D721Med (cell line): Measurements from ENCODE around the gene TECTB.

Experiments used
- DNase-seq: peaks from one replicate; pipeline ENCODE4 v3.0.0; 2011; ENCODE audit warnings: low spot score; ENCODE audit not compliant: insufficient read length
- FAIRE-seq: peaks from 2 replicates; lab custom pipeline; 2011; peaks lifted over from hg19 to GRCh38; lab: Jason Lieb, UNC
- TF ChIP-seq, protein P1 (sequence below): IDR thresholded peaks from 2 replicates; pipeline ENCODE4 v1.5.1; 2012; ENCODE audit warnings: mild to moderate bottlenecking, control low read depth; ENCODE audit not compliant: insufficient read depth; ENCODE audit errors: missing control alignments

The TECTB gene

DNA sequence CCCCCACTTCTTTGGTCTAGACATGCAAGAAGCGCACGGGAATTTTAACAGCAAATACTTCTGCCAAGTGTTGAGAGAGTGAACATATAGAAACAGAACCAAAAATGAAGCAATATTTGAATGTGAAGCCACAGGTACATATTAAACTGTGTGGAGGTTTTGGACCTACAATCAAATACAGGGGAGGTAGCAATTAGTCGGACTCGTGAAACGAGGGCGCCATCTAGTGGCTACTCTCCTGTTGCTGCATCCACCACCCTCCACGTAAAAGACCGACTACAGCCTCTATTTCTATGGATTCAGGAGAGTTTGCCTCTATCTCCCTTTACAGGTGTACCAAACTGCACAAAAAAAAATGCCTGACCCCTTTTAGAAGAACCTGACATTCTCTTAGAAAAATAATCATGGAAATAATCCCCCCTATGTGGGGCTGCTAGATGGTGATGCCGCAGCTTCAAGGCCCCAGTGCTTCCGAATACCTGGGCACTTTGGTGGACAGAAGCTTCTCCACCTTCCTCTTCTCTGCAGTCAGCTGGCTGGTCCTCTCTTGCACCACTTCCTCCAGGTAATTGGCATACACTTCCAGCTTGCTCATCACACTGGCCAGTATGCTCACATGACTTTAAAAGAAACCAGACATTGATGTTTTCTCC, 31.7 kb downstream of the TECTB start:
- TF ChIP-seq, protein P1, sequence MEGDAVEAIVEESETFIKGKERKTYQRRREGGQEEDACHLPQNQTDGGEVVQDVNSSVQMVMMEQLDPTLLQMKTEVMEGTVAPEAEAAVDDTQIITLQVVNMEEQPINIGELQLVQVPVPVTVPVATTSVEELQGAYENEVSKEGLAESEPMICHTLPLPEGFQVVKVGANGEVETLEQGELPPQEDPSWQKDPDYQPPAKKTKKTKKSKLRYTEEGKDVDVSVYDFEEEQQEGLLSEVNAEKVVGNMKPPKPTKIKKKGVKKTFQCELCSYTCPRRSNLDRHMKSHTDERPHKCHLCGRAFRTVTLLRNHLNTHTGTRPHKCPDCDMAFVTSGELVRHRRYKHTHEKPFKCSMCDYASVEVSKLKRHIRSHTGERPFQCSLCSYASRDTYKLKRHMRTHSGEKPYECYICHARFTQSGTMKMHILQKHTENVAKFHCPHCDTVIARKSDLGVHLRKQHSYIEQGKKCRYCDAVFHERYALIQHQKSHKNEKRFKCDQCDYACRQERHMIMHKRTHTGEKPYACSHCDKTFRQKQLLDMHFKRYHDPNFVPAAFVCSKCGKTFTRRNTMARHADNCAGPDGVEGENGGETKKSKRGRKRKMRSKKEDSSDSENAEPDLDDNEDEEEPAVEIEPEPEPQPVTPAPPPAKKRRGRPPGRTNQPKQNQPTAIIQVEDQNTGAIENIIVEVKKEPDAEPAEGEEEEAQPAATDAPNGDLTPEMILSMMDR, result peak; percentile 90
- FAIRE-seq, result no peak

DNA sequence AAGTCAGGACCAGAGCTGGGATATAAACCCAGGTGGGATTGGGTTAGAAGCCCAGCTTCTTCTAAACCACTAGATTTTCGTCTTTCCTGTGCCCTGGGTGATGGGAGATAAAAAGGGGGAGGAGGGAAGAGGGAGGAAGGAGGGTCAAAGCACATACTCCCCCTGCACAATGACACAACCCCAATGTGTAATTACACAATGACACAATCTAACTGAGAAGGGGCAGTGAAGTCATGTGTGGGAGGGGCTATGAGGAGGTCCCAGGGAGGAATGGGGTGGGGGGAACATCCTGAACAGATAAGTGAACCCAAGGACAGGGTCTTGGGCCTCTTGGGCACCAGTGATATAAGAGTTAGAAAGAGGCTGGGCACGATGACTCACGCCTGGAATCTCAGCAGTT, 44.5 kb downstream of the TECTB start:
- TF ChIP-seq, protein P1, result no peak
- FAIRE-seq (no peak), DNase-seq (no peak)

More for the DNA sequence above, 31.7 kb downstream of the TECTB start:
- no peak for DNase-seq

DNA sequence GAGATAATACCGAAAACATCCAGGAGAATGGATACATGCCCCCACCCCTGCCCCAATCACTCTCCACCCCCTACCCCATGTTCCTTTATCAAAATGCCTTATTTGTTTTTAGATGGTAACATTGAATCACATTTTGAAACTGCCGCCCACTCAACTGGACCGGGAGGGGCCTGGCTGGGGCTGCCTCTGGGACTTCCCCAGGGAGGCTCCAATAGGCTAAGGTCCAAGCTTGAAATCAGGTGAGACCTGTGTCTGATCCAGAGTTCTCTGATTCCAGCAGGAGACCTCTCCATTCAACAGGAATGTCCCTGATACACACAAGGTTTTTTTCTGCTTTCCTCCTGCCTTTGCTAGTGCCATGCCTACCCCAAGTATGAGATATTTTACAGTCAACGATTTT, 47.0 kb downstream of the TECTB start:
- TF ChIP-seq, protein P1, result no peak
- no peak for FAIRE-seq
- DNase-seq, result no peak

DNA sequence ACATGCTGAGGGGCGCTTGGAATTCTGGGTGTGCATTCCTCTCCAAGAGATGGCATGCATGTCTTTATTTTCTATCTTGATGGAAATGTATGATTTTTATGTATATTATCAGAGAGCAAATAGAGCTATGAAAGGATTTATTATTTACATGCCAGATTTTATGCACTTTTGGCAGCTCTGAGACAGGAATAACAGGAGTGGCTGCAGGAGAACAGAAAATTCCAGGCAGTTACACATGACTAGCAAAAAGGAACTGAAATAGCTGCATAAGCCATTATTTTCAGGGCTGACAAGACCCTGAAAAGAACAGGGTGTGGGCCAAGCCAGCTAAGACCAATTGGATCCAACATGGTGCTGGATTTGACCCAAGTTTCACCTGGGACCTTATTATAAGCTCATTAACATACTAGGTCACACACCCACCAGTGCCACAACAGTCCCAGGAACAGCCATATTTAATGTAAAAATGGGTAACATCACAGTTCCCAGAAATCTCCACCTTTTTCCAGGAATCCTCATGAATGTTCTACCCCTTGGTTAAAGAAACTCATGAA, 47.5 kb downstream of the TECTB start:
- TF ChIP-seq, protein P1, result no peak
- FAIRE-seq, result no peak

DNA sequence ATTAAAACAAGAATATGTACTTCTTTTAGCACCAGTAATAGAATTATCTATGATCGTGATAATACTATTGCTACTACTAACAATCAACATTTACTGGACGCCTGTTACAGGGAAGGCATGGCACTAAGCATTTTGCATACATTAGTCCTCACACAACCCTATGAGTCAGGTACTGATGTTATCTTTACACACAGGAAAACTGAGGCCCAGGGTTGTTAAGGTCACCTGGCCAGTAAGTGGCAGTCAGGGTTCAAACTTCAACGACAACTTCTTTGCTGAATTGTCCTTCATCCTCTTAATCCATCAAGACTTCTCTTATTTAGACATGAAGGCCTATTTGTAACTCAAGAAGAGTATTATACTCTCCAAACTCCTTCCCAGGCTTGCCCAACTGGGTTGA, 48.8 kb downstream of the TECTB start:
- TF ChIP-seq, protein P1, result no peak
- FAIRE-seq (no peak), DNase-seq (no peak)

More for the DNA sequence above, 47.5 kb downstream of the TECTB start:
- DNase-seq, result no peak

DNA sequence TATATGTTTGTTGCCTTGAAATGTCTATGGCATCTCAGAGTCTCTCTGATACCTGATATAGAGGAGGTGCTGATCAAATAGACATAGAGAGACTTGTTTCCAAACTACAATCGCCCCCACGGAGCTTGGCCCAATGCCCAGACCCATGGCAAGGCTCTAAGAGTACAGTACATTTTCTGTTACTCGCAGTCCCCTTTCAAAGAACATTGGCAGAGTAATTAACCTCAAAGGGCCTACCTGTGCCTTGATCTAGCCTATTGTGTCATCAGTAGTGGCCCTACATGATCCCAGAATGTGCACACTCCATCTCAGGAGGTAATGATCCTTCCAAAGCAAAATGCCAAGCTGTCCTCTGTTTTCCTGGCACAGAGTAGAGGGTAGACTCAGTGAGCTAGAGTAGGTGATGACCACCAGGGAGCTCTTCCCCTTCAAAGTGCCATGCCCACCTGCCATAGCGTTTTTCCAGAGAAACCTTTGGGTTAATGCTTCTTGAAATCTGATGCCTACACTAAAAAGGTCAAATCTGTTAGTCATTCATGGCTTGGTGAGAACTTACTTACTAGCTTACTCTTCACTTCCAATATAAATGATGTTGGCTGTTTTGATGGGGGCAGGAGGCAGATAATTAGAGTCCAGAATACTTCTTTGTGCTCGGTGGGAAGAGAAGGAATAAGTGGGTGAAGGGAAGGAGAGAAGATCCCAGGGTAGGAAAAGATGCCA, 49.5 kb downstream of the TECTB start:
- TF ChIP-seq, protein P1, result no peak
- DNase-seq (no peak), FAIRE-seq (no peak)
